B cell (primary cell): ENCODE data around the gene KAZN. TPM values are rescaled to one million over a fixed set of nuclear protein-coding genes. Genes with fewer than 3 reads are reported as not detected.

Experiments used
- ATAC-seq: fragments of 200-7000 bp; cut with Tn5 transposase; one replicate; pipeline ENCODE4 v1.10.0; 2021; ENCODE audit warnings: low read depth, mild to moderate bottlenecking, moderate number of reproducible peaks, moderate library complexity
- CTCF ChIA-PET: fragments of 350-600 bp; sonication (Branson Sonifier 250); formaldehyde crosslinking; loops from one replicate; lab custom pipeline; 2021; ENCODE audit warnings: antibody characterized with exemption, inconsistent platforms; lab: Charles Lee
- POLR2A ChIA-PET: fragments of 350-600 bp; sonication (Branson Sonifier 250); formaldehyde crosslinking; loops from one replicate; lab custom pipeline; 2021; ENCODE audit warnings: antibody characterized with exemption; lab: Charles Lee
- DNase-seq: peaks from one replicate; pipeline ENCODE4 v3.0.0; 2013
- H2AFZ ChIP-seq: 2 replicates; pipeline ENCODE4 v1.6.1; 2012; ENCODE audit warnings: mild to moderate bottlenecking, low read depth, low read length; ENCODE audit not compliant: insufficient read depth, poor library complexity, severe bottlenecking
- H3K27ac ChIP-seq, 2 donors: 1 replicate in 1 of 2; 2 replicates in 1 of 2; pipeline ENCODE4 v1.5.1; 2012 to 2013; ENCODE audit warnings: low read length in 2 of 2, mild to moderate bottlenecking in 2 of 2, moderate library complexity in 1 of 2
- H3K27me3 ChIP-seq, 4 experiments: fragments of 200-600 bp in 1 of 4; sonication (generic) in 1 of 4; replicated peaks in 1 of 4; 1 replicate in 2 of 4; 2 replicates in 2 of 4; pipeline versions ENCODE4 v1.6.1 to v1.7.0; 2013 to 2016; ENCODE audit warnings: low read length in 3 of 4, mild to moderate bottlenecking in 2 of 4, mixed read lengths in 1 of 4, moderate library complexity in 1 of 4; ENCODE audit not compliant: insufficient read depth in 4 of 4, control insufficient read depth in 3 of 4; ENCODE audit errors: control extremely low read depth in 1 of 4
- H3K36me3 ChIP-seq, 2 experiments: replicated peaks in 1 of 2; 1 replicate in 1 of 2; 2 replicates in 1 of 2; pipeline versions ENCODE4 v1.6.1 to v1.7.1; 2013; ENCODE audit warnings: low read length in 1 of 2; ENCODE audit not compliant: insufficient read depth in 2 of 2, control insufficient read depth in 1 of 2; ENCODE audit errors: control extremely low read depth in 1 of 2, extremely low read depth in 1 of 2
- H3K4me1 ChIP-seq, 2 donors: fragments of 200-600 bp in 1 of 2; sonication (generic) in 1 of 2; 1 replicate in 1 of 2; 2 replicates in 1 of 2; pipeline versions ENCODE4 v1.5.1 to v1.6.1; 2013 to 2017; ENCODE audit warnings: low read length in 2 of 2; ENCODE audit not compliant: control insufficient read depth in 2 of 2, insufficient read depth in 2 of 2
- H3K4me2 ChIP-seq: replicated peaks from 2 replicates; pipeline ENCODE3; 2012; ENCODE audit warnings: mild to moderate bottlenecking, low read depth, low read length; ENCODE audit not compliant: poor library complexity, severe bottlenecking
- H3K4me3 ChIP-seq, 5 experiments: fragments of 200-600 bp in 1 of 5; sonication (generic) in 1 of 5; 1 replicate in 3 of 5; 2 replicates in 2 of 5; pipeline versions ENCODE4 v1.5.1 to v1.7.0; 2011 to 2016; ENCODE audit warnings: low read length in 4 of 5, mild to moderate bottlenecking in 4 of 5, low read depth in 2 of 5, control low read depth in 1 of 5, moderate library complexity in 1 of 5; ENCODE audit not compliant: insufficient read depth in 1 of 5; ENCODE audit errors: control extremely low read depth in 1 of 5, extremely low read depth in 1 of 5
- H3K79me2 ChIP-seq: fragments of 200-600 bp; sonication (generic); one replicate; pipeline ENCODE4 v1.6.0; 2016; ENCODE audit warnings: low read length; ENCODE audit not compliant: control insufficient read depth, insufficient read depth
- H3K9ac ChIP-seq: fragments of 200-600 bp; sonication (generic); 2 replicates; pipeline ENCODE4 v1.6.1; 2017; ENCODE audit warnings: mild to moderate bottlenecking, low read length, moderate library complexity
- H3K9me3 ChIP-seq, 3 donors: one replicate each; pipeline versions ENCODE4 v1.6.1 to v1.7.1; 2013; ENCODE audit warnings: low read length in 2 of 3; ENCODE audit not compliant: control insufficient read depth in 2 of 3, insufficient read depth in 1 of 3; ENCODE audit errors: control extremely low read depth in 1 of 3
- H4K20me1 ChIP-seq: 2 replicates; pipeline ENCODE4 v1.6.0; 2012; ENCODE audit warnings: mild to moderate bottlenecking, low read length; ENCODE audit not compliant: insufficient read depth, control insufficient read depth, poor library complexity, severe bottlenecking
- H3K27ac Mint-ChIP-seq: one replicate; pipeline ENCODE4 v1.8.0; 2021; ENCODE audit warnings: mixed read lengths
- H3K27me3 Mint-ChIP-seq: one replicate; pipeline ENCODE4 v1.8.0; 2021; ENCODE audit warnings: mixed read lengths
- H3K4me1 Mint-ChIP-seq: one replicate; pipeline ENCODE4 v1.8.0; 2021; ENCODE audit warnings: mixed read lengths
- H3K4me3 Mint-ChIP-seq: one replicate; pipeline ENCODE4 v1.8.0; 2021; ENCODE audit warnings: mixed read lengths
- H3K9me3 Mint-ChIP-seq: one replicate; pipeline ENCODE4 v1.8.0; 2022; ENCODE audit warnings: mixed read lengths; ENCODE audit not compliant: insufficient read depth
- EZH2 ChIP-seq: IDR thresholded peaks from 2 replicates; pipeline ENCODE4 v1.6.1; 2012; ENCODE audit warnings: borderline replicate concordance, low read depth, mild to moderate bottlenecking, moderate library complexity, low read length; ENCODE audit not compliant: insufficient read depth, poor library complexity, severe bottlenecking
- WGBS: methylation state at CpG from one replicate; pipeline ENCODE4 v1.1.5; 2013; ENCODE audit warnings: missing lambda C conversion rate; ENCODE audit not compliant: insufficient coverage; 5-methylcytosine and 5-hydroxymethylcytosine counted together
- intact Hi-C: fragments of 100-400 bp; cut with micrococcal nuclease; formaldehyde crosslinking; loops from one replicate; pipeline ENCODE4 v1.10.0; 2022
- polyA plus RNA-seq: library from polyadenylated mRNA; depleted of rRNA; stranded (reverse); fragments of >200 nt; gene quantifications from 2 replicates; pipeline ENCODE4 v1.2.3, GENCODE V29; 2012
- total RNA-seq, 2 donors: library from RNA; stranded (reverse); fragments of 120-200 nt in 1 of 2; gene quantifications; 1 replicate in 1 of 2; 2 replicates in 1 of 2; pipeline versions ENCODE4 v1.2.3 to v1.2.4, GENCODE V29; 2013 to 2022
- TF ChIP-seq, protein P1 (sequence below): fragments of 200-600 bp; IDR thresholded peaks from one replicate; pipeline ENCODE4 v1.8.0; 2022; ENCODE audit warnings: antibody characterized with exemption, mild to moderate bottlenecking

KAZN gene
- total and polyA plus RNA-seq, 2 donors (not counting 1 experiment from before 2014, with no cell fraction given): 0.13 to 0.39 TPM

DNA sequence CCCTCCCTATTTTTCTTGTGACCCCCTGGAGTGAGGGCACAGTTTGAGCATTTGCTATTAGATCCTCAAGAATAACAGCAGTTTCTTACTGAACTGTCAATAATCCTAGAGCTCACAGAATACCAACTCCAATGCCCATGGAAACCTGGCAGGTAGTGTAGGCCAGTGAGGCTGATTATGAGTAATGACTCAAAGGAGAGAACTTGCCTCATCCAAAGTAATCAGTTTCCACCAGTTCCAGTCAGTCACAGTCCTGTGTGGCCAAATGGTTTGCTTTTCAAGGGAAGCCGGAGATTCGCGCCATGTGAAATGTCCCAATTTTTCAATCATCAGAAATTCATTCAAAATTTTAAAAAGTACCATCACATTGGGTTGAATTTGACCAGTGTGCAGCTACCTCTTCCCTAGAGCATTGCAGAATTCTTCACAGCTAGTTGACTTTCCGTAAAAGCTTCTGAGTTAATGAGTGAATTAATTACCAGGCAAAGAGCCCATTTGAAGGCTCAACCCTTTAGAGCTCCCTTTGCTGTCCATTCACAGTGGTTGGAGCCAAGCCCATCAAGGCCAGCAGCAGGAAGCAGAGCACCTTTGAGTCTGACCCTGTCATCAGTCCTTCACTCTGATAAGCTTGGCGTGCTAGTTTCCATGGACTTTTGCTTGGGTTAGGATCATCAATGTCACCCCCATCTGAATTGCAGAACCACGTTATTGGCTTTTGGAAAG, 170.3 kb downstream of the KAZN start:
- no peaks in the 10 kb centered on the region for H3K79me2 ChIP-seq
- intact Hi-C loops: no loop called here
- ATAC-seq: no peak
- no peaks in the 10 kb centered on the region for H3K27me3 ChIP-seq
- 95% methylated on average over 4 of the region's 6 CpGs for WGBS
- no peaks in the 10 kb centered on the region for H3K4me1 ChIP-seq
- peaks cover 7% of the 10 kb centered on the region for H3K27me3 Mint-ChIP-seq
- H3K4me3 Mint-ChIP-seq: no peak overlapping the region
- DNase-seq: no peak
- H3K27ac Mint-ChIP-seq: no peak overlapping the region
- peaks cover 0 to 11% (median 0%) of the 10 kb centered on the region in 3 donors for H3K9me3 ChIP-seq
- POLR2A ChIA-PET: no interaction called here
- no peaks in the 10 kb centered on the region for H4K20me1 ChIP-seq
- H3K9me3 Mint-ChIP-seq: no peaks in the 10 kb centered on the region
- no peak overlapping the region for H3K27ac ChIP-seq
- no peak overlapping the region for H3K9ac ChIP-seq
- no peak overlapping the region for H3K4me2 ChIP-seq
- TF ChIP-seq, protein P1, sequence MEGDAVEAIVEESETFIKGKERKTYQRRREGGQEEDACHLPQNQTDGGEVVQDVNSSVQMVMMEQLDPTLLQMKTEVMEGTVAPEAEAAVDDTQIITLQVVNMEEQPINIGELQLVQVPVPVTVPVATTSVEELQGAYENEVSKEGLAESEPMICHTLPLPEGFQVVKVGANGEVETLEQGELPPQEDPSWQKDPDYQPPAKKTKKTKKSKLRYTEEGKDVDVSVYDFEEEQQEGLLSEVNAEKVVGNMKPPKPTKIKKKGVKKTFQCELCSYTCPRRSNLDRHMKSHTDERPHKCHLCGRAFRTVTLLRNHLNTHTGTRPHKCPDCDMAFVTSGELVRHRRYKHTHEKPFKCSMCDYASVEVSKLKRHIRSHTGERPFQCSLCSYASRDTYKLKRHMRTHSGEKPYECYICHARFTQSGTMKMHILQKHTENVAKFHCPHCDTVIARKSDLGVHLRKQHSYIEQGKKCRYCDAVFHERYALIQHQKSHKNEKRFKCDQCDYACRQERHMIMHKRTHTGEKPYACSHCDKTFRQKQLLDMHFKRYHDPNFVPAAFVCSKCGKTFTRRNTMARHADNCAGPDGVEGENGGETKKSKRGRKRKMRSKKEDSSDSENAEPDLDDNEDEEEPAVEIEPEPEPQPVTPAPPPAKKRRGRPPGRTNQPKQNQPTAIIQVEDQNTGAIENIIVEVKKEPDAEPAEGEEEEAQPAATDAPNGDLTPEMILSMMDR: no peak
- no peak for TF ChIP-seq EZH2
- no peaks in the 10 kb centered on the region for H3K36me3 ChIP-seq
- no peak overlapping the region for H2AFZ ChIP-seq
- no peak overlapping the region for H3K4me3 ChIP-seq
- no peaks in the 10 kb centered on the region for H3K4me1 Mint-ChIP-seq
- CTCF ChIA-PET: no interaction called here

DNA sequence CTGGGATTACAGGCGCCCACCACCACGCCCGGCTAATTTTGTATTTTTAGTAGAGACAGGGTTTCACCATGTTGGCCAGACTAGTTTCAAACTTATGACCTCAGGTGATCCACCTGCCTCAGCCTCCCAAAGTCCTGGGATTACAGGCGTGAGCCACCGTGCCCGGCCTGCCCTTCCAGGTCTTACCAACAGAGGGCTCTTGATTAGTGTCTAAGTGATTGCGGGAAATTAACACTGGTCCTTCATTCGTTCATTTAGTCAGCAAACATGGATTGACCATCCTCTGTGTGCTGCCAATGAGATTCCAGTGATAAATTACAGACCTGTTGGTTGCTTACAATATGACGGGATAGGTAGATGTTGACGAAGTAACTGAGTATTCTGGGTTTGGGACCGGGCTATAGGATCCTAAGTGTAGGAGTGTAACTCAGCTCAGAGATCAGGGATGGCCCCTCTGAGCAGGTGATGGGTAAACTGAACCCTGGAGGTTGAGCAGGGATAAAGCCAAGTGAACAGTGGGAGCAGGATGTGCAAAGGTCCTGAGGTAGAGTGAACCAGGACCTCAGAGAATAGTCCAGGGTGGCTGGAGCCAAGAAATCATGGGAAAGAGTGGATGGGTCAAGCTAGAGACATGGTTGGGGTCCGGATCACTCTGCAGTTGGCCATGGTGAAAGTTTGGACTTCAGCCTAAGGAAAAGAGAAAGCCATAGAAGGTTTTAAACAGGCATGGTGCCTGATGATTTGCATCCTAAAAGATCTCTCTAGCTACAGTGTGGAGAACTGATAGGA, 171.2 kb downstream of the KAZN start:
- no peaks in the 10 kb centered on the region for H3K4me1 ChIP-seq
- H3K4me3 ChIP-seq: no peak overlapping the region
- peaks cover 0 to 11% (median 0%) of the 10 kb centered on the region in 3 donors for H3K9me3 ChIP-seq
- no peak overlapping the region for H3K27ac Mint-ChIP-seq
- ATAC-seq (no peak), DNase-seq (no peak)
- H3K79me2 ChIP-seq: no peaks in the 10 kb centered on the region
- no peaks in the 10 kb centered on the region for H3K9me3 Mint-ChIP-seq
- no peak overlapping the region for H3K4me3 Mint-ChIP-seq
- H3K9ac ChIP-seq: no peak overlapping the region
- H2AFZ ChIP-seq: no peak overlapping the region
- intact Hi-C loops: no loop called here
- H3K36me3 ChIP-seq: no peaks in the 10 kb centered on the region
- H3K27ac ChIP-seq: no peak overlapping the region
- H3K4me2 ChIP-seq: no peak overlapping the region
- ChIA-PET POLR2A (no interaction called here), CTCF (no interaction called here)
- H3K27me3 Mint-ChIP-seq: peaks cover 7% of the 10 kb centered on the region
- no peak for TF ChIP-seq EZH2
- TF ChIP-seq, protein P1: no peak
- H3K27me3 ChIP-seq: no peaks in the 10 kb centered on the region
- no peaks in the 10 kb centered on the region for H4K20me1 ChIP-seq
- WGBS: 97% methylated on average over 9 of the region's 12 CpGs
- no peaks in the 10 kb centered on the region for H3K4me1 Mint-ChIP-seq
